Measurements from ENCODE around the gene GDPD4. TPM values are rescaled to one million over a fixed set of nuclear protein-coding genes. Genes with fewer than 3 reads are reported as not detected.

Gene GDPD4
- total and polyA plus RNA-seq, 3 experiments from 2014 or later: not detected

GRCh38 chr11:77322926-77323590 lies 21.6 kb upstream of the GDPD4 start:
- CTCF ChIA-PET: no interaction called here

GRCh38 chr11:77322506-77322905 lies 21.0 kb upstream of the GDPD4 start:
- DNase-seq: no peak
- POLR2A ChIA-PET: no interaction called here

More at GRCh38 chr11:77322926-77323590, 21.6 kb upstream of the GDPD4 start:
- H3K4me1 ChIP-seq (ENCODE audit: insufficient read depth, low read length): no peaks in the 10 kb centered on the region
- no peaks in the 10 kb centered on the region for H3K4me1 Mint-ChIP-seq
- H3K9me3 ChIP-seq (ENCODE audit: low read length): no peaks in the 10 kb centered on the region
- no peak overlapping the region for H3K4me3 Mint-ChIP-seq
- peaks cover 13 to 34% (median 21%) of the 10 kb centered on the region in 3 donors for H3K36me3 Mint-ChIP-seq
- H3K27ac ChIP-seq (ENCODE audit: low read depth, low read length): no peak overlapping the region
- H3K27ac Mint-ChIP-seq: no peak overlapping the region
- peaks cover 0 to 4% (median 0%) of the 10 kb centered on the region in 5 donors for H3K9me3 Mint-ChIP-seq
- H3K4me3 ChIP-seq (ENCODE audit: low read length): no peak overlapping the region
- H3K27me3 ChIP-seq (ENCODE audit: insufficient read depth, low read length, poor library complexity, severe bottlenecking): no peaks in the 10 kb centered on the region
- POLR2A ChIA-PET: no interaction called here
- H3K27me3 Mint-ChIP-seq: no peaks in the 10 kb centered on the region
- no peak for DNase-seq
- peaks cover 6% of the 10 kb centered on the region for H3K36me3 ChIP-seq (ENCODE audit: insufficient read depth, low read length)

GRCh38 chr11:77320351-77320750 lies 18.9 kb upstream of the GDPD4 start:
- ChIA-PET CTCF (no interaction called here), POLR2A (no interaction called here)

More at GRCh38 chr11:77322506-77322905, 21.0 kb upstream of the GDPD4 start:
- H3K27me3 ChIP-seq (ENCODE audit: insufficient read depth, low read length, poor library complexity, severe bottlenecking): no peaks in the 10 kb centered on the region
- no peaks in the 10 kb centered on the region for H3K4me1 Mint-ChIP-seq
- peaks cover 6% of the 10 kb centered on the region for H3K36me3 ChIP-seq (ENCODE audit: insufficient read depth, low read length)
- peaks cover 0 to 4% (median 0%) of the 10 kb centered on the region in 5 donors for H3K9me3 Mint-ChIP-seq
- no peak overlapping the region for H3K4me3 Mint-ChIP-seq
- peaks cover 8 to 30% (median 17%) of the 10 kb centered on the region in 3 donors for H3K36me3 Mint-ChIP-seq
- no peaks in the 10 kb centered on the region for H3K4me1 ChIP-seq (ENCODE audit: insufficient read depth, low read length)
- no peaks in the 10 kb centered on the region for H3K9me3 ChIP-seq (ENCODE audit: low read length)
- no peaks in the 10 kb centered on the region for H3K27me3 Mint-ChIP-seq
- H3K27ac ChIP-seq (ENCODE audit: low read depth, low read length): no peak overlapping the region
- H3K4me3 ChIP-seq (ENCODE audit: low read length): no peak overlapping the region
- CTCF ChIA-PET: no interaction called here
- no peak overlapping the region for H3K27ac Mint-ChIP-seq

GRCh38 chr11:77318600-77318999 lies 17.1 kb upstream of the GDPD4 start:
- DNase-seq: no peak
- Histone ChIP-seq H3K36me3 (ENCODE audit: insufficient read depth, low read length) (peaks cover 6% of the 10 kb centered on the region), H3K27me3 (ENCODE audit: insufficient read depth, low read length, poor library complexity, severe bottlenecking) (no peaks in the 10 kb centered on the region), H3K4me1 (ENCODE audit: insufficient read depth, low read length) (no peaks in the 10 kb centered on the region), H3K9me3 (ENCODE audit: low read length) (no peaks in the 10 kb centered on the region), H3K4me3 (ENCODE audit: low read length) (no peak overlapping the region), H3K27ac (ENCODE audit: low read depth, low read length) (no peak overlapping the region)
- Mint-ChIP-seq H3K27me3 (peaks cover 0 to 4% of the 10 kb centered on the region in 2 donors), H3K27ac (no peak overlapping the region), H3K36me3 (peaks cover 0 to 13% (median 8%) of the 10 kb centered on the region in 3 donors), H3K9me3 (no peaks in the 10 kb centered on the region), H3K4me3 (no peak overlapping the region), H3K4me1 (no peaks in the 10 kb centered on the region)
- ChIA-PET POLR2A (no interaction called here), CTCF (no interaction called here)

More at GRCh38 chr11:77320351-77320750, 18.9 kb upstream of the GDPD4 start:
- H3K27ac Mint-ChIP-seq: no peak overlapping the region
- Histone ChIP-seq H3K36me3 (ENCODE audit: insufficient read depth, low read length) (peaks cover 6% of the 10 kb centered on the region), H3K27ac (ENCODE audit: low read depth, low read length) (no peak overlapping the region), H3K27me3 (ENCODE audit: insufficient read depth, low read length, poor library complexity, severe bottlenecking) (no peaks in the 10 kb centered on the region), H3K4me3 (ENCODE audit: low read length) (no peak overlapping the region), H3K9me3 (ENCODE audit: low read length) (no peaks in the 10 kb centered on the region), H3K4me1 (ENCODE audit: insufficient read depth, low read length) (no peaks in the 10 kb centered on the region)
- H3K4me3 Mint-ChIP-seq: no peak overlapping the region
- H3K9me3 Mint-ChIP-seq: no peaks in the 10 kb centered on the region
- no peak for DNase-seq
- no peaks in the 10 kb centered on the region for H3K4me1 Mint-ChIP-seq
- peaks cover 0 to 17% (median 8%) of the 10 kb centered on the region in 3 donors for H3K36me3 Mint-ChIP-seq
- peaks cover 0 to 4% of the 10 kb centered on the region in 2 donors for H3K27me3 Mint-ChIP-seq

GRCh38 chr11:77316733-77317342 lies 15.4 kb upstream of the GDPD4 start:
- ChIA-PET CTCF (no interaction called here), POLR2A (no interaction called here)
- H3K27me3 Mint-ChIP-seq: peaks cover 4% of the 10 kb centered on the region in 2 donors
- H3K4me3 Mint-ChIP-seq: no peak overlapping the region
- Histone ChIP-seq H3K27me3 (ENCODE audit: insufficient read depth, low read length, poor library complexity, severe bottlenecking) (no peaks in the 10 kb centered on the region), H3K4me1 (ENCODE audit: insufficient read depth, low read length) (no peaks in the 10 kb centered on the region), H3K27ac (ENCODE audit: low read depth, low read length) (no peak overlapping the region), H3K36me3 (ENCODE audit: insufficient read depth, low read length) (no peaks in the 10 kb centered on the region), H3K9me3 (ENCODE audit: low read length) (no peaks in the 10 kb centered on the region), H3K4me3 (ENCODE audit: low read length) (no peak overlapping the region)
- peaks cover 0 to 1% (median 0%) of the 10 kb centered on the region in 3 donors for H3K36me3 Mint-ChIP-seq
- no peaks in the 10 kb centered on the region for H3K4me1 Mint-ChIP-seq
- no peak for DNase-seq
- H3K27ac Mint-ChIP-seq: no peak overlapping the region
- H3K9me3 Mint-ChIP-seq: no peaks in the 10 kb centered on the region

GRCh38 chr11:77312107-77312506 lies 10.6 kb upstream of the GDPD4 start:
- Histone ChIP-seq H3K27me3 (ENCODE audit: insufficient read depth, low read length, poor library complexity, severe bottlenecking) (no peaks in the 10 kb centered on the region), H3K4me3 (ENCODE audit: low read length) (no peak overlapping the region), H3K27ac (ENCODE audit: low read depth, low read length) (no peak overlapping the region), H3K36me3 (ENCODE audit: insufficient read depth, low read length) (no peaks in the 10 kb centered on the region), H3K4me1 (ENCODE audit: insufficient read depth, low read length) (no peaks in the 10 kb centered on the region), H3K9me3 (ENCODE audit: low read length) (no peaks in the 10 kb centered on the region)
- POLR2A ChIA-PET: no interaction called here
- Mint-ChIP-seq H3K4me1 (no peaks in the 10 kb centered on the region), H3K27me3 (peaks cover 4 to 9% of the 10 kb centered on the region in 2 donors), H3K4me3 (no peak overlapping the region), H3K27ac (no peak overlapping the region), H3K9me3 (no peaks in the 10 kb centered on the region), H3K36me3 (no peaks in the 10 kb centered on the region)
- no peak for DNase-seq
- CTCF ChIA-PET: no interaction called here

GRCh38 chr11:77311701-77312100 lies 10.2 kb upstream of the GDPD4 start:
- no peaks in the 10 kb centered on the region for H3K36me3 ChIP-seq (ENCODE audit: insufficient read depth, low read length)
- ChIA-PET POLR2A (no interaction called here), CTCF (no interaction called here)
- Mint-ChIP-seq H3K36me3 (no peaks in the 10 kb centered on the region), H3K27ac (no peak overlapping the region), H3K4me3 (no peak overlapping the region), H3K27me3 (peaks cover 4 to 9% of the 10 kb centered on the region in 2 donors), H3K9me3 (no peaks in the 10 kb centered on the region), H3K4me1 (no peaks in the 10 kb centered on the region)
- no peak overlapping the region for H3K4me3 ChIP-seq (ENCODE audit: low read length)
- H3K9me3 ChIP-seq (ENCODE audit: low read length): no peaks in the 10 kb centered on the region
- H3K4me1 ChIP-seq (ENCODE audit: insufficient read depth, low read length): no peaks in the 10 kb centered on the region
- DNase-seq: no peak
- H3K27me3 ChIP-seq (ENCODE audit: insufficient read depth, low read length, poor library complexity, severe bottlenecking): no peaks in the 10 kb centered on the region
- H3K27ac ChIP-seq (ENCODE audit: low read depth, low read length): no peak overlapping the region

GRCh38 chr11:77310721-77311120 lies 9.2 kb upstream of the GDPD4 start:
- H3K27ac Mint-ChIP-seq: no peak overlapping the region
- Histone ChIP-seq H3K27me3 (ENCODE audit: insufficient read depth, low read length, poor library complexity, severe bottlenecking) (no peaks in the 10 kb centered on the region), H3K27ac (ENCODE audit: low read depth, low read length) (no peak overlapping the region), H3K4me1 (ENCODE audit: insufficient read depth, low read length) (no peaks in the 10 kb centered on the region), H3K36me3 (ENCODE audit: insufficient read depth, low read length) (no peaks in the 10 kb centered on the region), H3K9me3 (ENCODE audit: low read length) (no peaks in the 10 kb centered on the region), H3K4me3 (ENCODE audit: low read length) (no peak overlapping the region)
- ChIA-PET CTCF (no interaction called here), POLR2A (no interaction called here)
- no peak for DNase-seq
- H3K4me3 Mint-ChIP-seq: no peak overlapping the region
- no peaks in the 10 kb centered on the region for H3K36me3 Mint-ChIP-seq
- H3K27me3 Mint-ChIP-seq: peaks cover 0 to 9% of the 10 kb centered on the region in 2 donors
- no peaks in the 10 kb centered on the region for H3K4me1 Mint-ChIP-seq
- H3K9me3 Mint-ChIP-seq: no peaks in the 10 kb centered on the region

Measured in CD8-positive, alpha-beta memory T cell (primary cell).